Trophoblast cell (in vitro differentiated cells and primary cell): ENCODE measurements around the gene SEMA5A.
"Not testable (repeated sequence)": the region's sequence is repeated elsewhere in the genome, so short reads cannot be mapped to it uniquely, and the experiment has no call there.

Experiments used
- DNase-seq, 2 donors: peaks; one replicate each; pipeline ENCODE4 v3.0.0-alpha.2; 2016
- H2AFZ ChIP-seq: 2 replicates; pipeline ENCODE4 v1.6.1; 2013; ENCODE audit warnings: low read length, moderate library complexity, mild to moderate bottlenecking; ENCODE audit not compliant: insufficient read depth, poor library complexity
- H2AK5ac ChIP-seq: 2 replicates; pipeline ENCODE4 v1.6.1; 2013; ENCODE audit warnings: mild to moderate bottlenecking, low read length
- H2BK120ac ChIP-seq: 2 replicates; pipeline ENCODE4 v1.6.1; 2013; ENCODE audit warnings: low read length, mild to moderate bottlenecking, moderate library complexity; ENCODE audit not compliant: insufficient read depth, poor library complexity
- H2BK12ac ChIP-seq: 2 replicates; pipeline ENCODE4 v1.6.1; 2013; ENCODE audit warnings: mild to moderate bottlenecking, low read length, moderate library complexity
- H2BK5ac ChIP-seq: 2 replicates; pipeline ENCODE4 v1.6.1; 2013; ENCODE audit warnings: low read length, low read depth, moderate library complexity, mild to moderate bottlenecking; ENCODE audit not compliant: poor library complexity
- H3K14ac ChIP-seq: 2 replicates; pipeline ENCODE4 v1.6.1; 2013; ENCODE audit warnings: mild to moderate bottlenecking, low read length
- H3K18ac ChIP-seq: 2 replicates; pipeline ENCODE4 v1.6.1; 2013; ENCODE audit warnings: mild to moderate bottlenecking, low read length
- H3K23ac ChIP-seq: 2 replicates; pipeline ENCODE4 v1.6.1; 2013; ENCODE audit warnings: low read length
- H3K27ac ChIP-seq: 2 replicates; pipeline ENCODE4 v1.5.1; 2013; ENCODE audit warnings: low read depth, mild to moderate bottlenecking, inconsistent platforms, low read length, moderate library complexity
- H3K27me3 ChIP-seq: 2 replicates; pipeline ENCODE4 v1.6.1; 2013; ENCODE audit warnings: inconsistent platforms, mild to moderate bottlenecking, low read length, moderate library complexity; ENCODE audit not compliant: insufficient read depth
- H3K36me3 ChIP-seq, 2 experiments: 1 replicate in 1 of 2; 2 replicates in 1 of 2; pipeline ENCODE4 v1.6.1; 2013; ENCODE audit warnings: low read length in 2 of 2, mild to moderate bottlenecking in 2 of 2, moderate library complexity in 1 of 2; ENCODE audit not compliant: insufficient read depth in 2 of 2, control insufficient read depth in 1 of 2
- H3K4ac ChIP-seq: 2 replicates; pipeline ENCODE4 v1.6.1; 2013; ENCODE audit warnings: low read depth, mild to moderate bottlenecking, low read length, moderate library complexity
- H3K4me1 ChIP-seq, 2 experiments: 1 replicate in 1 of 2; 2 replicates in 1 of 2; pipeline ENCODE4 v1.6.1; 2013; ENCODE audit warnings: low read length in 2 of 2, mild to moderate bottlenecking in 2 of 2, moderate library complexity in 1 of 2; ENCODE audit not compliant: insufficient read depth in 2 of 2, control insufficient read depth in 1 of 2
- H3K4me2 ChIP-seq: 2 replicates; pipeline ENCODE4 v1.6.1; 2013; ENCODE audit warnings: inconsistent platforms, mild to moderate bottlenecking, low read length, moderate library complexity
- H3K4me3 ChIP-seq: 2 replicates; pipeline ENCODE4 v1.5.1; 2013; ENCODE audit warnings: mild to moderate bottlenecking, low read depth, low read length, inconsistent platforms
- H3K79me1 ChIP-seq: one replicate; pipeline ENCODE4 v1.6.1; 2013; ENCODE audit warnings: low read length
- H3K79me2 ChIP-seq: 2 replicates; pipeline ENCODE4 v1.6.1; 2013; ENCODE audit warnings: low read length, mild to moderate bottlenecking; ENCODE audit not compliant: control insufficient read depth, insufficient read depth, poor library complexity
- H3K9ac ChIP-seq: 2 replicates; pipeline ENCODE4 v1.6.1; 2013; ENCODE audit warnings: mild to moderate bottlenecking, low read length
- H3K9me3 ChIP-seq: 2 replicates; pipeline ENCODE4 v1.6.1; 2013; ENCODE audit warnings: low read depth, mild to moderate bottlenecking, control low read depth, inconsistent platforms, low read length; ENCODE audit not compliant: insufficient read depth
- H4K12ac ChIP-seq: 2 replicates; pipeline ENCODE4 v1.6.1; 2013; ENCODE audit warnings: low read depth, mild to moderate bottlenecking, low read length, moderate library complexity
- H4K8ac ChIP-seq: 2 replicates; pipeline ENCODE4 v1.6.1; 2013; ENCODE audit warnings: low read depth, mild to moderate bottlenecking, low read length, moderate library complexity
- H4K91ac ChIP-seq: one replicate; pipeline ENCODE4 v1.6.1; 2013; ENCODE audit warnings: low read depth, mild to moderate bottlenecking, low read length, moderate library complexity
- WGBS: extraction: QIAGEN DNeasy Blood & Tissue Kit; methylation state at CpG from one replicate; pipeline ENCODE4 v1.1.7; 2013; ENCODE audit warnings: missing lambda C conversion rate; ENCODE audit not compliant: insufficient read length, insufficient coverage; ENCODE audit errors: extremely low coverage; 5-methylcytosine and 5-hydroxymethylcytosine counted together

The SEMA5A gene

DNA sequence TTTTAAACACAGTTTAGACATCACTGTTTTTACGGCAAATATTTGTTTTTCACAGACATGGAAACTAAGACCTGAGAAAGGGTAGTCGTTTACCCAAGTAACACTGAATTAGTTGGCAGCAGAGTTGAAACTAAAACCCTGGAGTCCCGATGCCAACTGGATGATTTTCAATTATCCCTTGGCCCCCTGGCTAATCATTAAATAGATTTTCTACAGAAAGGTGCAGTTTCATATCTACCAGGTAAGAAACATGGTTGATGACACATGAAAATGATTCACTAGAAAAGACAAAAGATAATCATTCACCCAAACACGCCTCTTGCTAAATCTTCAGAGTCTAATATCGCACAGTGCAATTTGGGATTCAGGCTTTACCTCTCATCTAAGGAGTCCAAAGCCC is 136.9 kb downstream of the SEMA5A start:
- no peaks in the 10 kb centered on the region for H3K9me3 ChIP-seq
- no CpG with 5 or more reads among the region's 5 CpGs for WGBS
- DNase-seq = no peak
- no peak overlapping the region for H3K27ac ChIP-seq
- no peak overlapping the region for H4K12ac ChIP-seq
- no peak overlapping the region for H2BK5ac ChIP-seq
- H3K4ac ChIP-seq = no peak overlapping the region
- H2AK5ac ChIP-seq = no peak overlapping the region
- H3K23ac ChIP-seq = no peak overlapping the region
- no peak overlapping the region for H2BK120ac ChIP-seq
- H3K4me1 ChIP-seq = no peaks in the 10 kb centered on the region
- H3K14ac ChIP-seq = no peak overlapping the region
- no peak overlapping the region for H3K4me2 ChIP-seq
- peaks cover 2 to 14% of the 10 kb centered on the region in 2 experiments for H3K36me3 ChIP-seq
- no peak overlapping the region for H2BK12ac ChIP-seq
- H3K9ac ChIP-seq = no peak overlapping the region
- no peak overlapping the region for H2AFZ ChIP-seq
- H3K27me3 ChIP-seq = no peaks in the 10 kb centered on the region
- H3K4me3 ChIP-seq = no peak overlapping the region
- H3K79me2 ChIP-seq = no peaks in the 10 kb centered on the region
- no peak overlapping the region for H4K8ac ChIP-seq
- H4K91ac ChIP-seq = no peak overlapping the region
- H3K79me1 ChIP-seq = no peaks in the 10 kb centered on the region
- no peak overlapping the region for H3K18ac ChIP-seq

DNA sequence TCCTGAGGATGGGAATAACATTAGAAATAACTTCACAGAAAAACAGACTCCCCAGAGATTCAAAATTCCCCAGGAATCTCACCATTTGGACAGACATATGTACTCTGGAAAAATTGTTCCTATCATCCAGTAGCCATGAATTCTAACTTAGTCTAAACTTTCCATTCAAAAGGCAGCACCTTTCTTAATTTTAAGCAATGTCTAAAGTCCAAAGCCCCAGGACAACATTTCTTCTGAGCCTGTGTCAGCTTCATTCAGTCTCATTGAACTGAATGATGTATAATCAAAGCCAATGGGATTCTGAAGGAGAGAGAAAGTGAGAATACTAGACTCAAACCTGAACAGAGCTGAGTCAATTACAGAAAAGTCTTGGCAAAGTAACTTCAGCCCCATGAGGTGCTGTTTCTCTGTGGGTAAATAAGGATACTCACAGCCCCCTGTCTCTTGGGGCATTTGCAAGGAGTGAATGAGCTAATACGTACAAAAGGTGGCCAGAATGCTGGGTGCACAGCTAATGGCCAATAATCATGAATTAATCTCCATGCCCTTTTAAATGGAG is 140.6 kb downstream of the SEMA5A start:
- no peak overlapping the region for H3K9ac ChIP-seq
- H2AFZ ChIP-seq = no peak overlapping the region

DNA sequence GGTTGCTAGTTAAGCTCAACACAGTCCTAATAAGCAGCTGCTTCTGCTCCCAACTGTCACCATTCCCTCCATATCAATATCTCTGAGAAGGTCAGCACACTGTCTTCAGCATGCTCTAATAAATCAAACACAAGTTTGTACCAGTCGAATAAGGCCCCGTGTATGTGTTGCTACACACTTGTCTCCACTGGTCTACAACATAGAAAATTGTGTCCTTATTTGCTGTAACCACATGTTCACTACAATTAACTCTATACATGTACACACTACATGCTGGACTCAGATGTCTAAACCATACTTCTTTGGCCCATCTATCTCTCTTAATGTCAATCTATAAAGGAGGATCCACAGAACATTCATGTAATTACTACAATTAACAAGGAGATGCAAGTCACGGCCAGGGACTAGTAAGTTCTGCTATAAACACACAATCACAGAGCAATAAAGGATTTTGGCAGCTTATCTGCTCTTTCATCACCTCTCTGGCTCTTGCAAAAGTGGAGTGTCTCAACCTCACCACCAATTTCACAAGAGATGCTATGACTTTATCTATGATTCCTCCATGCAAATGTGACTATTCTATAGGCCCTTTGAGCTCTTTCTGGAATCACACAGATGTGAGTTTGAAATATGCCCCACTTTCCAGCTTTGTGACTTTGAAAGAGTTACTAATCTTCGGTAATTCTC is 143.9 kb downstream of the SEMA5A start:
- H3K36me3 ChIP-seq = peaks cover 0 to 6% of the 10 kb centered on the region in 2 experiments
- no peak overlapping the region for H3K4ac ChIP-seq
- no peak overlapping the region for H2BK5ac ChIP-seq
- H3K4me3 ChIP-seq = no peak overlapping the region
- H4K12ac ChIP-seq = no peak overlapping the region
- no peaks in the 10 kb centered on the region for H3K27me3 ChIP-seq
- H4K8ac ChIP-seq = no peak overlapping the region
- H2AK5ac ChIP-seq = no peak overlapping the region
- H3K9ac ChIP-seq = no peak overlapping the region
- no peak overlapping the region for H2BK12ac ChIP-seq
- WGBS = no CpG with 5 or more reads among the region's 4 CpGs
- no peak overlapping the region for H3K27ac ChIP-seq
- H2AFZ ChIP-seq = no peak overlapping the region
- no peak overlapping the region for H3K14ac ChIP-seq
- no peak overlapping the region for H3K4me2 ChIP-seq
- no peaks in the 10 kb centered on the region for H3K4me1 ChIP-seq
- no peaks in the 10 kb centered on the region for H3K9me3 ChIP-seq
- DNase-seq = peak in 1 of 2 donors; percentile 11
- no peak overlapping the region for H4K91ac ChIP-seq
- no peak overlapping the region for H3K23ac ChIP-seq
- no peaks in the 10 kb centered on the region for H3K79me1 ChIP-seq
- no peaks in the 10 kb centered on the region for H3K79me2 ChIP-seq
- H2BK120ac ChIP-seq = no peak overlapping the region
- no peak overlapping the region for H3K18ac ChIP-seq

More for the DNA sequence above, 140.6 kb downstream of the SEMA5A start:
- no peak overlapping the region for H3K4me2 ChIP-seq
- no peaks in the 10 kb centered on the region for H3K4me1 ChIP-seq
- no peak overlapping the region for H3K27ac ChIP-seq
- no peak overlapping the region for H2AK5ac ChIP-seq
- no peaks in the 10 kb centered on the region for H3K79me1 ChIP-seq
- no peak overlapping the region for H3K18ac ChIP-seq
- no peak overlapping the region for H4K12ac ChIP-seq
- H3K36me3 ChIP-seq = peaks cover 0 to 10% of the 10 kb centered on the region in 2 experiments
- DNase-seq = no peak
- no peak overlapping the region for H3K23ac ChIP-seq
- no peak overlapping the region for H3K14ac ChIP-seq
- no peak overlapping the region for H3K4me3 ChIP-seq
- H2BK5ac ChIP-seq = no peak overlapping the region
- no peak overlapping the region for H4K8ac ChIP-seq
- WGBS = no CpG with 5 or more reads among the region's 1 CpG
- H3K27me3 ChIP-seq = no peaks in the 10 kb centered on the region
- H4K91ac ChIP-seq = no peak overlapping the region
- no peak overlapping the region for H3K4ac ChIP-seq
- H2BK120ac ChIP-seq = no peak overlapping the region
- no peaks in the 10 kb centered on the region for H3K9me3 ChIP-seq
- no peaks in the 10 kb centered on the region for H3K79me2 ChIP-seq
- H2BK12ac ChIP-seq = no peak overlapping the region

DNA sequence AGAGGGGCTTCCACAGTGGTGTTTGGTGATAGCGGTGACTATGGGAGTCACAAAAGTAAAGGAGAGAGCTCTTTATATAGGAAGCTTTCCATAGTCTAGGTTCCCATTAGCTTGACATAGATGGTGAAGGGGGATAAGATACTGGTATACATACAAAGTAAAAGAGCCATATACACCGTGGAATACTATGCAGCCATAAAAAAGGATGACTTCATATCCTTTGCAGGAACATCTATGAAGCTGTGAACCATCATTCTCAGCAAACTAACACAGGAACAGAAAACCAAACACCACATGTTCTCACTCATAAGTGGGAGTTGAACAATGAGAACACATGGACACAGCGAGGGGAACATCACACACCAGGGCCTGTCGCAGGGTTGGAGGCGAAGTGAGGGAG is 146.1 kb downstream of the SEMA5A start:
- H3K36me3 ChIP-seq, H3K27ac ChIP-seq: not testable (repeated sequence)
- no CpG with 5 or more reads among the region's 5 CpGs for WGBS

More for the DNA sequence above, 146.1 kb downstream of the SEMA5A start:
- not testable (repeated sequence) for H3K9me3 ChIP-seq, H2AFZ ChIP-seq, H3K79me2 ChIP-seq, H3K14ac ChIP-seq, H2BK120ac ChIP-seq, H3K27me3 ChIP-seq, H4K91ac ChIP-seq, H2AK5ac ChIP-seq, H3K79me1 ChIP-seq, H3K4me2 ChIP-seq, DNase-seq, H2BK5ac ChIP-seq, H4K8ac ChIP-seq, H3K9ac ChIP-seq, H3K4me3 ChIP-seq, H2BK12ac ChIP-seq, H3K4me1 ChIP-seq, H3K23ac ChIP-seq, H4K12ac ChIP-seq, H3K18ac ChIP-seq
- H3K4ac ChIP-seq = peak overlapping the region; percentile 58
